Neural crest cell (in vitro differentiated cells): Measurements from ENCODE around the gene LRRC56. TPM values are rescaled to one million over a fixed set of nuclear protein-coding genes. Genes with fewer than 3 reads are reported as not detected.

Source experiments
- DNase-seq: peaks from one replicate; pipeline ENCODE4 v3.0.0; 2021; ENCODE audit warnings: low read depth, mixed read lengths, low spot score
- H3K27ac Mint-ChIP-seq: one replicate; pipeline ENCODE4 v1.8.0; 2021; ENCODE audit warnings: mild to moderate bottlenecking, mixed read lengths; ENCODE audit not compliant: unreplicated experiment
- H3K27me3 Mint-ChIP-seq: 2 replicates; pipeline ENCODE4 v1.8.0; 2021; ENCODE audit warnings: low read depth, mild to moderate bottlenecking, mixed read lengths
- H3K36me3 Mint-ChIP-seq: 2 replicates; pipeline ENCODE4 v1.8.0; 2021; ENCODE audit warnings: low read depth, mild to moderate bottlenecking, mixed read lengths
- H3K4me1 Mint-ChIP-seq: 2 replicates; pipeline ENCODE4 v1.8.0; 2021; ENCODE audit warnings: mixed read lengths
- H3K4me3 Mint-ChIP-seq: one replicate; pipeline ENCODE4 v1.8.0; 2021; ENCODE audit warnings: mild to moderate bottlenecking, mixed read lengths
- H3K9me3 Mint-ChIP-seq: 2 replicates; pipeline ENCODE4 v1.8.0; 2021; ENCODE audit warnings: mixed read lengths
- microRNA-seq: library from miRNA; unstranded; fragments of <30 nt; microRNA quantifications from one replicate; pipeline ENCODE4, GENCODE V29; 2020
- total RNA-seq: library from RNA; stranded (reverse); gene quantifications from 2 replicates; pipeline ENCODE4 v1.2.1, GENCODE V29; 2021
- TF ChIP-seq, protein P1 (sequence below): fragments of 200-600 bp; sonication (generic); conservative IDR thresholded peaks from 2 replicates; pipeline ENCODE4 v1.5.0; 2021; ENCODE audit warnings: antibody characterized with exemption, mild to moderate bottlenecking

Gene LRRC56
- total RNA-seq, 1 donor from 2014 or later = 2.1 TPM

- Mint-ChIP-seq H3K36me3 (peaks cover 9% of the 10 kb centered on the region), H3K4me1 (no peaks in the 10 kb centered on the region), H3K27me3 (no peaks in the 10 kb centered on the region), H3K9me3 (no peaks in the 10 kb centered on the region), H3K4me3 (no peak overlapping the region), H3K27ac (no peak overlapping the region)
- TF ChIP-seq, protein P1, sequence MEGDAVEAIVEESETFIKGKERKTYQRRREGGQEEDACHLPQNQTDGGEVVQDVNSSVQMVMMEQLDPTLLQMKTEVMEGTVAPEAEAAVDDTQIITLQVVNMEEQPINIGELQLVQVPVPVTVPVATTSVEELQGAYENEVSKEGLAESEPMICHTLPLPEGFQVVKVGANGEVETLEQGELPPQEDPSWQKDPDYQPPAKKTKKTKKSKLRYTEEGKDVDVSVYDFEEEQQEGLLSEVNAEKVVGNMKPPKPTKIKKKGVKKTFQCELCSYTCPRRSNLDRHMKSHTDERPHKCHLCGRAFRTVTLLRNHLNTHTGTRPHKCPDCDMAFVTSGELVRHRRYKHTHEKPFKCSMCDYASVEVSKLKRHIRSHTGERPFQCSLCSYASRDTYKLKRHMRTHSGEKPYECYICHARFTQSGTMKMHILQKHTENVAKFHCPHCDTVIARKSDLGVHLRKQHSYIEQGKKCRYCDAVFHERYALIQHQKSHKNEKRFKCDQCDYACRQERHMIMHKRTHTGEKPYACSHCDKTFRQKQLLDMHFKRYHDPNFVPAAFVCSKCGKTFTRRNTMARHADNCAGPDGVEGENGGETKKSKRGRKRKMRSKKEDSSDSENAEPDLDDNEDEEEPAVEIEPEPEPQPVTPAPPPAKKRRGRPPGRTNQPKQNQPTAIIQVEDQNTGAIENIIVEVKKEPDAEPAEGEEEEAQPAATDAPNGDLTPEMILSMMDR = peak; percentile 39
- DNase-seq = no peak
Measured at GRCh38 chr11:597166-597725, 59.9 kb downstream of the LRRC56 start.

GRCh38 chr11:598005-598680, 60.8 kb downstream of the LRRC56 start:
- Mint-ChIP-seq H3K9me3 (no peaks in the 10 kb centered on the region), H3K4me1 (no peaks in the 10 kb centered on the region), H3K4me3 (no peak overlapping the region), H3K27ac (no peak overlapping the region), H3K36me3 (peaks cover 7% of the 10 kb centered on the region), H3K27me3 (no peaks in the 10 kb centered on the region)
- TF ChIP-seq, protein P1 = no peak
- DNase-seq = no peak

DNA sequence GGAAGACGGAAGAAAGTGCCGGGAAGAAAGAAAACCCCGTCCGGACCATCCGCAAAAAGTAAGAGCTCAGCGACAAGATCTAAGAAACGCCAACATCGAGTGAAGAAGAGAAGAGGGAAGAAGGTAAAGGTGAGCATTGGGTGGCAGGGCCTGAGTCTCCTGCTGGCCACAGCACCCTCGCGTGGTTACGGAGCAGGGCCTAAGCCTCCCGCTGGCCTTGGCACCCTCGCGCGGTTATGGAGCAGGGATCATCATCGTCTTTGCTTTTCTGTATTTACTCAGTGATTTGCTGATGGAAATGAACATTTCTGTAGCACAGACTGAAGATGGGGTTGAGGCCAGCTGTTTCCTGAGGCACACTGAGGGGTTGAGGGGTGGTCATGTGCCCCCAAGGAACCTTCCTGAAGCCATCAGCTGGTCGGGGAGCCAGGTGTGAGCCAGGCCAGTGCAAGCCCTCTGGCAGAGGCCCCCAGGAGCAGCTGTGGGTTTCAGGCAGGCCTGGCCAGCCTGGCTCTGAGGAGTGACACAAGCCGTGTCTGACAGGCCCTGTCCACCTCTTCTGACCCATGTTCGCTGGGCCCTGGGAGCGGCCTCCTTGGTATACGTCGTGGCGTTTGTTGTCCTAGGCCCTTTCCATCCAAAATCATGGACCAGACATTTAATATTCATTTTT, 64.4 kb downstream of the LRRC56 start:
- TF ChIP-seq, protein P1 = no peak
- Mint-ChIP-seq H3K4me1 (no peaks in the 10 kb centered on the region), H3K36me3 (peaks cover 10% of the 10 kb centered on the region), H3K9me3 (no peaks in the 10 kb centered on the region), H3K4me3 (no peak overlapping the region), H3K27ac (no peak overlapping the region), H3K27me3 (no peaks in the 10 kb centered on the region)
- DNase-seq = no peak

- TF ChIP-seq, protein P1 = no peak
- Mint-ChIP-seq H3K4me1 (no peaks in the 10 kb centered on the region), H3K9me3 (no peaks in the 10 kb centered on the region), H3K4me3 (no peak overlapping the region), H3K36me3 (peaks cover 8% of the 10 kb centered on the region), H3K27me3 (no peaks in the 10 kb centered on the region), H3K27ac (no peak overlapping the region)
- DNase-seq = no peak
Measured at GRCh38 chr11:603154-603553, 65.8 kb downstream of the LRRC56 start.

Small RNA genes within 50 kb of the gene (microRNA-seq; reads per million reads assigned to microRNA genes)
- gene MIR210 = 788 reads per million, percentile 79 among the genes with 10 or more reads in this experiment

Other genes with a start within 250 kb of the LRRC56 start
- gene PGGHG, start 248.4 kb upstream of the LRRC56 start, total RNA-seq = 23.2 and 25.1 TPM in 2 replicates
- not detected in 2 replicates for gene IFITM5, start 238.0 kb upstream of the LRRC56 start, total RNA-seq
- 55.0 and 67.2 TPM in 2 replicates for gene IFITM2, start 229.7 kb upstream of the LRRC56 start, total RNA-seq
- 2.0 and 2.3 TPM in 2 replicates for gene IFITM1, start 223.5 kb upstream of the LRRC56 start, total RNA-seq
- gene IFITM3, start 216.7 kb upstream of the LRRC56 start, total RNA-seq = 156 and 165 TPM in 2 replicates
- 179 and 201 TPM in 2 replicates for gene B4GALNT4, start 168.0 kb upstream of the LRRC56 start, total RNA-seq
- 0.42 and 1.7 TPM in 2 replicates for gene PKP3, start 143.3 kb upstream of the LRRC56 start, total RNA-seq
- gene SIGIRR, start 122.5 kb upstream of the LRRC56 start, total RNA-seq = 14.5 and 15.9 TPM in 2 replicates
- gene ANO9, start 95.5 kb upstream of the LRRC56 start, total RNA-seq = not detected in 2 replicates
- 51.2 and 52.4 TPM in 2 replicates for gene PTDSS2, start 87.2 kb upstream of the LRRC56 start, total RNA-seq
- 69.2 and 71.1 TPM in 2 replicates for gene RNH1, start 30.3 kb upstream of the LRRC56 start, total RNA-seq
- 90.6 and 93.5 TPM in 2 replicates for gene HRAS, start 2.0 kb upstream of the LRRC56 start, total RNA-seq
- 1.8 and 2.2 TPM in 2 replicates for gene LMNTD2, start 23.2 kb downstream of the LRRC56 start, total RNA-seq
- gene RASSF7, start 23.4 kb downstream of the LRRC56 start, total RNA-seq = 7.3 and 7.4 TPM in 2 replicates
- 52.3 TPM in 2 replicates for gene PHRF1, start 38.9 kb downstream of the LRRC56 start, total RNA-seq
- gene IRF7, start 78.4 kb downstream of the LRRC56 start, total RNA-seq = 10.2 and 11.4 TPM in 2 replicates
- gene CDHR5, start 87.4 kb downstream of the LRRC56 start, total RNA-seq = not detected in 2 replicates
- gene SCT, start 89.7 kb downstream of the LRRC56 start, total RNA-seq = not detected in 2 replicates
- 0.30 and 0.63 TPM in 2 replicates for gene DRD4, start 99.7 kb downstream of the LRRC56 start, total RNA-seq
- gene DEAF1, start 157.7 kb downstream of the LRRC56 start, total RNA-seq = 60.9 and 67.0 TPM in 2 replicates
- 19.9 and 26.8 TPM in 2 replicates for gene TMEM80, start 158.3 kb downstream of the LRRC56 start, total RNA-seq
- gene EPS8L2, start 168.7 kb downstream of the LRRC56 start, total RNA-seq = 2.6 and 3.9 TPM in 2 replicates
- 154 and 163 TPM in 2 replicates for gene TALDO1, start 209.9 kb downstream of the LRRC56 start, total RNA-seq
- 93.6 and 94.9 TPM in 2 replicates for gene GATD1, start 240.0 kb downstream of the LRRC56 start, total RNA-seq